Lung (tissue), 12 donors: ENCODE data around the gene YARS1. TPM values are rescaled to one million over a fixed set of nuclear protein-coding genes. Genes with fewer than 3 reads are reported as not detected.

Experiments used
- ATAC-seq: fragments of 200-7000 bp; cut with Tn5 transposase; one replicate; pipeline ENCODE4 v1.9.1; 2020; ENCODE audit warnings: moderate number of reproducible peaks; ENCODE audit not compliant: insufficient read depth, low FRiP score
- DNase-seq, 3 donors: peaks; one replicate each; pipeline ENCODE4 v3.0.0-alpha.2; 2013 to 2017
- H3K27ac ChIP-seq, 2 donors: one replicate each; pipeline ENCODE4 v1.5.1; 2013; ENCODE audit warnings: mild to moderate bottlenecking in 2 of 2, moderate library complexity in 2 of 2, control low read depth in 1 of 2, inconsistent platforms in 1 of 2, low read depth in 1 of 2, low read length in 1 of 2
- H3K27me3 ChIP-seq, 3 donors: one replicate each; pipeline ENCODE4 v1.5.1; 2013; ENCODE audit warnings: low read length in 2 of 3; ENCODE audit not compliant: control insufficient read depth in 3 of 3, insufficient read depth in 3 of 3
- H3K36me3 ChIP-seq, 4 donors: one replicate each; pipeline ENCODE4 v1.5.1; 2013; ENCODE audit warnings: low read length in 4 of 4, mild to moderate bottlenecking in 1 of 4, moderate library complexity in 1 of 4; ENCODE audit not compliant: control insufficient read depth in 4 of 4, insufficient read depth in 4 of 4
- H3K4me1 ChIP-seq, 5 donors: one replicate each; pipeline ENCODE4 v1.5.1; 2013; ENCODE audit warnings: low read length in 5 of 5, mild to moderate bottlenecking in 2 of 5, moderate library complexity in 1 of 5; ENCODE audit not compliant: control insufficient read depth in 5 of 5, insufficient read depth in 5 of 5
- H3K4me3 ChIP-seq: one replicate; pipeline ENCODE4 v1.5.1; 2013; ENCODE audit warnings: mild to moderate bottlenecking, control low read depth, moderate library complexity
- H3K9ac ChIP-seq, 2 donors: one replicate each; pipeline ENCODE4 v1.5.1; 2013; ENCODE audit warnings: low read length in 2 of 2, control low read depth in 1 of 2; ENCODE audit not compliant: insufficient read depth in 1 of 2
- H3K9me3 ChIP-seq, 4 donors: one replicate each; pipeline ENCODE4 v1.5.1; 2013; ENCODE audit warnings: low read length in 3 of 4, mild to moderate bottlenecking in 1 of 4, moderate library complexity in 1 of 4; ENCODE audit not compliant: control insufficient read depth in 4 of 4, insufficient read depth in 3 of 4
- CTCF ChIP-seq: IDR thresholded peaks from 2 replicates; pipeline ENCODE4 v1.5.1; 2012; ENCODE audit warnings: mild to moderate bottlenecking; ENCODE audit errors: control extremely low read depth, extremely low read depth
- WGBS, 2 donors: extraction: QIAGEN DNeasy Blood & Tissue Kit; methylation state at CpG; one replicate each; pipeline ENCODE4 v1.1.7; 2013; 5-methylcytosine and 5-hydroxymethylcytosine counted together
- polyA plus RNA-seq, 2 donors: library from polyadenylated mRNA; stranded (reverse); fragments of 200-250 nt; gene quantifications; one replicate each; pipeline ENCODE4 v1.2.1, GENCODE V29; 2013
- total RNA-seq, 2 donors: library from RNA; depleted of rRNA in 1 of 2; stranded (reverse); fragments of >200 nt in 1 of 2; gene quantifications; one replicate each; pipeline ENCODE4 v1.2.1, GENCODE V29; 2014 to 2021
- donor health status: control.
- donor health status: control.
- donor health status: Bipolar disorder and iron deficiency.
- donor health status: healthy.
- donor health status: DM: yes; HTN: yes; CAD: no.

Gene YARS1
- total and polyA plus RNA-seq, 4 donors, result 61.2 to 151 (median 77.8) TPM

GRCh38 chr1:32741413-32742198 lies 75.6 kb downstream of the YARS1 start:
- H3K9ac ChIP-seq, result peak overlapping the region; percentile 42 to 55
- H3K27ac ChIP-seq, result peak overlapping the region; percentile 24 to 93
- peak; percentile 28 for ATAC-seq
- H3K4me3 ChIP-seq, result peak overlapping the region; percentile 80
- H3K27me3 ChIP-seq, result no peaks in the 10 kb centered on the region
- H3K9me3 ChIP-seq, result no peaks in the 10 kb centered on the region
- DNase-seq, result peak in 2 of 3 donors; percentile 33 to 44
- no peaks in the 10 kb centered on the region for H3K36me3 ChIP-seq
- 0 to 1% methylated on average over 23 to 100 of the region's 103 CpGs for WGBS, 2 donors
- TF ChIP-seq CTCF, result no peak
- peaks cover 0 to 22% (median 15%) of the 10 kb centered on the region in 5 donors for H3K4me1 ChIP-seq

GRCh38 chr1:32741059-32741412 lies 76.1 kb downstream of the YARS1 start:
- Histone ChIP-seq H3K36me3 (no peaks in the 10 kb centered on the region), H3K9ac (peak overlapping the region; percentile 42 to 55), H3K4me1 (peaks cover 0 to 22% (median 15%) of the 10 kb centered on the region in 5 donors), H3K9me3 (no peaks in the 10 kb centered on the region), H3K27me3 (no peaks in the 10 kb centered on the region), H3K4me3 (peak overlapping the region; percentile 80), H3K27ac (peak overlapping the region in 1 of 2 donors; percentile 82)
- ATAC-seq, result no peak
- DNase-seq, result no peak
- 37 to 43% methylated on average over 10 of the region's 10 CpGs for WGBS, 2 donors
- TF ChIP-seq CTCF, result no peak

GRCh38 chr1:32736812-32737791 lies 80.1 kb downstream of the YARS1 start:
- WGBS, 2 donors, result 92 to 94% methylated on average over 7 of the region's 7 CpGs
- TF ChIP-seq CTCF, result no peak
- no peaks in the 10 kb centered on the region for H3K36me3 ChIP-seq
- no peaks in the 10 kb centered on the region for H3K27me3 ChIP-seq
- H3K27ac ChIP-seq, result no peak overlapping the region
- peaks cover 0 to 15% (median 11%) of the 10 kb centered on the region in 5 donors for H3K4me1 ChIP-seq
- H3K9ac ChIP-seq, result no peak overlapping the region
- ATAC-seq (no peak), DNase-seq (no peak)
- no peak overlapping the region for H3K4me3 ChIP-seq
- H3K9me3 ChIP-seq, result no peaks in the 10 kb centered on the region
